ENCODE measurements around the gene RPP21.

DNA sequence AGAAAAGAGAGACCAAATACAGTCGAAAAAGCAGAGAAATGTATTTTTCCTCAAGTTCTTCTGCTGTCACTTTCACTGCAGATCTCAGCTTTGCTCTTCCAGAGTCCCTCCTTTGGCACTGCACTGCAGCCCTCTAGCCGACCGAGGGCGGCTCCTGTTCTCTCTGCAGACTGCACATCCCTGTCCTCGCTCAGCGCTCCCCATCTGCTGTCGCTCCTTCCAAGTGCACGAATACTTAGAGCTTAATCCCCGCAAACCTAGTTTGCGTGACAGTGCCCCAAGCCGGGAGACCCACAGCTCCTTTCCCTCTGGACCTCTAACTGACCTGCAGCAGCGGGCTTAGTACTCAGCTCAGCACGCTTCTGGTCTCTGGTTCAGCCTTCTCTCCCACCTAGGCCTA, 15.2 kb downstream of the RPP21 start:
- TF ChIP-seq HDAC6 (IDR thresholded peaks at IDR 0.05; ENCODE audit: unreplicated experiment) (no peak), CEBPB (IDR thresholded peaks at IDR 0.05; ENCODE audit: borderline replicate concordance in 1 of 2, low read depth in 2 of 2, low read length in 2 of 2) (no peak), NFIC (IDR thresholded peaks at IDR 0.05; ENCODE audit: low read depth, low read length) (no peak)
- TF ChIP-seq, protein P1, sequence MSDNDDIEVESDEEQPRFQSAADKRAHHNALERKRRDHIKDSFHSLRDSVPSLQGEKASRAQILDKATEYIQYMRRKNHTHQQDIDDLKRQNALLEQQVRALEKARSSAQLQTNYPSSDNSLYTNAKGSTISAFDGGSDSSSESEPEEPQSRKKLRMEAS (IDR thresholded peaks at IDR 0.05; ENCODE audit: low read depth, low read length): no peak
- TF ChIP-seq, protein P2, sequence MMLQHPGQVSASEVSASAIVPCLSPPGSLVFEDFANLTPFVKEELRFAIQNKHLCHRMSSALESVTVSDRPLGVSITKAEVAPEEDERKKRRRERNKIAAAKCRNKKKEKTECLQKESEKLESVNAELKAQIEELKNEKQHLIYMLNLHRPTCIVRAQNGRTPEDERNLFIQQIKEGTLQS (IDR thresholded peaks at IDR 0.05; ENCODE audit: borderline replicate concordance, extremely low read depth, low read depth, low read length): no peak
